Measurements from ENCODE around the gene SPINT2.

The SPINT2 gene

GRCh38 chr19:38289955-38290354 lies 25.6 kb downstream of the SPINT2 start:
- no peak for TF ChIP-seq CTCF (IDR thresholded peaks at IDR 0.05; ENCODE audit: control extremely low read depth, extremely low read depth, low read depth, missing control alignments)
- POLR2A ChIA-PET: interaction anchor here (0.6 kb wide), 1 partner anchor 15 kb away, joined by 8 read pairs; no protein-coding TSS in a partner anchor
- CTCF ChIA-PET: interaction anchor here (1.4 to 2.2 kb wide), 2 partner anchors 11 to 46 kb away, joined by 3 to 5 read pairs; no protein-coding TSS in a partner anchor
- no peak for DNase-seq (ENCODE audit: extremely low spot score)

GRCh38 chr19:38290631-38291147 lies 26.3 kb downstream of the SPINT2 start:
- POLR2A ChIA-PET: interaction anchor here (0.6 kb wide), 1 partner anchor 16 kb away, joined by 8 read pairs; no protein-coding TSS in a partner anchor
- DNase-seq (ENCODE audit: extremely low spot score): no peak
- CTCF ChIA-PET: interaction anchor here (1.4 to 2.2 kb wide), 2 partner anchors 12 to 46 kb away, joined by 3 to 5 read pairs; no protein-coding TSS in a partner anchor
- no peak for TF ChIP-seq CTCF (IDR thresholded peaks at IDR 0.05; ENCODE audit: control extremely low read depth, extremely low read depth, low read depth, missing control alignments)

GRCh38 chr19:38291855-38292254 lies 27.5 kb downstream of the SPINT2 start:
- DNase-seq (ENCODE audit: extremely low spot score): no peak
- TF ChIP-seq CTCF (IDR thresholded peaks at IDR 0.05; ENCODE audit: control extremely low read depth, extremely low read depth, low read depth, missing control alignments): no peak
- POLR2A ChIA-PET: no interaction called here
- CTCF ChIA-PET: interaction anchor here (0.9 to 2.2 kb wide), 2 partner anchors 11 to 48 kb away, joined by 3 to 5 read pairs; no protein-coding TSS in a partner anchor

GRCh38 chr19:38293281-38293680 lies 28.9 kb downstream of the SPINT2 start:
- POLR2A ChIA-PET: no interaction called here
- CTCF ChIA-PET: interaction anchor here (1.1 kb wide), 1 partner anchor 12 kb away, joined by 4 read pairs; no protein-coding TSS in a partner anchor
- no peak for TF ChIP-seq CTCF (IDR thresholded peaks at IDR 0.05; ENCODE audit: control extremely low read depth, extremely low read depth, low read depth, missing control alignments)

GRCh38 chr19:38294090-38294489 lies 29.7 kb downstream of the SPINT2 start:
- no peak for TF ChIP-seq CTCF (IDR thresholded peaks at IDR 0.05; ENCODE audit: control extremely low read depth, extremely low read depth, low read depth, missing control alignments)
- ChIA-PET CTCF (interaction anchor here (1.1 kb wide), 1 partner anchor 13 kb away, joined by 4 read pairs; no protein-coding TSS in a partner anchor), POLR2A (no interaction called here)
- no peak for DNase-seq (ENCODE audit: extremely low spot score)

More at GRCh38 chr19:38293281-38293680, 28.9 kb downstream of the SPINT2 start:
- no peak for DNase-seq (ENCODE audit: extremely low spot score)

GRCh38 chr19:38298821-38299680 lies 34.7 kb downstream of the SPINT2 start:
- ChIA-PET POLR2A (no interaction called here), CTCF (interaction anchor here (0.9 to 1.9 kb wide), 3 partner anchors 14 to 65 kb away, joined by 3 to 5 read pairs (median 3); no protein-coding TSS in a partner anchor)
- TF ChIP-seq CTCF (IDR thresholded peaks at IDR 0.05; ENCODE audit: control extremely low read depth, extremely low read depth, low read depth, missing control alignments): no peak
- no peak for DNase-seq (ENCODE audit: extremely low spot score)
